Kidney epithelial cell (primary cell): Measurements from ENCODE around the gene LMOD1. TPM values are rescaled to one million over a fixed set of nuclear protein-coding genes. Genes with fewer than 3 reads are reported as not detected.

ENCODE experiments used
- DNase-seq: peaks from one replicate; pipeline ENCODE4 v3.0.0-alpha.2; 2010; ENCODE audit warnings: low read depth
- H3K27me3 ChIP-seq: 2 replicates; pipeline ENCODE4 v1.6.0; 2011; ENCODE audit warnings: low read length; ENCODE audit not compliant: control insufficient read depth, insufficient read depth
- H3K36me3 ChIP-seq: 2 replicates; pipeline ENCODE4 v1.5.1; 2011; ENCODE audit warnings: low read length; ENCODE audit not compliant: control insufficient read depth, insufficient read depth
- H3K4me3 ChIP-seq: 2 replicates; pipeline ENCODE4 v1.5.1; 2011; ENCODE audit warnings: low read depth, mild to moderate bottlenecking, control low read depth, low read length
- CTCF ChIP-seq: IDR thresholded peaks from 2 replicates; pipeline ENCODE4 v1.5.1; 2011; ENCODE audit warnings: mild to moderate bottlenecking, moderate library complexity, low read length, control low read depth, inconsistent platforms; ENCODE audit not compliant: insufficient read depth, poor library complexity, severe bottlenecking
- total RNA-seq: library from RNA; depleted of rRNA; stranded (reverse); fragments of >200 nt; gene quantifications from 2 replicates; pipeline ENCODE4 v1.2.3, GENCODE V29; 2015

The LMOD1 gene
- total RNA-seq, 1 donor from 2014 or later: under 0.01 TPM

DNA sequence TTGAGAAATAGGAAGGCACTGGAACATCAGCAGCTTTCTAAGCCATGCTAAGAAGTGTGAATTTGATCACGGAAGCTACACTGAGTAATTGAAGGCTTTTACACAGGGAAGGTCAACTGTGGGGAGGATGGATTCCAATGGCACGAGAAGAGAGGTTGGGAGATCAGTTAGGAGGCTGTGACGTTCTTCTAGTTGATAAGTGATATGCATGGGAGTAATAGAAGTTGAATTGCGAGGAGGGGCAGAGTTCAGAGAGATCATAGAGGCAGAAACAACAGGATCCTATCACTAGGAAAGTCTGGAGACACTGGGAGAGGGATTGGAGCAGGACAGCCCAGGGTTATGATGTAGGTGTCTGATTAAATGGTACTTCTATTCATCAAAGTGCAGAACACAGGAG, 16.2 kb downstream of the LMOD1 start:
- no peak overlapping the region for H3K4me3 ChIP-seq
- no peaks in the 10 kb centered on the region for H3K27me3 ChIP-seq
- H3K36me3 ChIP-seq: no peaks in the 10 kb centered on the region
- TF ChIP-seq CTCF: no peak
- DNase-seq: no peak

DNA sequence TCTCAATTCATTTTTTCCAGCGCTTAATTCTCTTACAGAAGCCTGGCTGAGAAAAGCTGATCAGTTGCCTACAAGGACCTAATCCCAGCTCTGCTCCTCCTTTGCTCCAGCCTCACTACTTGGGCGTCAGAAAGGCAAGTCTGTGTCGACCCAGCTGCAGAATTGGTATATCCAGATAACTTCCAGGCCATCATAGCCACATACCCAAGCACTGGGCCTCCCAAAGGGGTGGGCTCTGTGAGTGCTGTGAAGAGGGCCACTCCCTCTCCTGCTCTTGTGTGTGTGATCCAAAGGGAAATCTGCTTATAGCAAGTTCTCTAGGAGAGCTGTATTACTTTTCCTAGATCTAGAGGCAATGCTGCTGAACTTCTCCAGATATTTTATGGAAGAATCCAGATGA, 18.1 kb downstream of the LMOD1 start:
- H3K27me3 ChIP-seq: no peaks in the 10 kb centered on the region
- no peak for TF ChIP-seq CTCF
- H3K4me3 ChIP-seq: no peak overlapping the region
- H3K36me3 ChIP-seq: no peaks in the 10 kb centered on the region
- no peak for DNase-seq

DNA sequence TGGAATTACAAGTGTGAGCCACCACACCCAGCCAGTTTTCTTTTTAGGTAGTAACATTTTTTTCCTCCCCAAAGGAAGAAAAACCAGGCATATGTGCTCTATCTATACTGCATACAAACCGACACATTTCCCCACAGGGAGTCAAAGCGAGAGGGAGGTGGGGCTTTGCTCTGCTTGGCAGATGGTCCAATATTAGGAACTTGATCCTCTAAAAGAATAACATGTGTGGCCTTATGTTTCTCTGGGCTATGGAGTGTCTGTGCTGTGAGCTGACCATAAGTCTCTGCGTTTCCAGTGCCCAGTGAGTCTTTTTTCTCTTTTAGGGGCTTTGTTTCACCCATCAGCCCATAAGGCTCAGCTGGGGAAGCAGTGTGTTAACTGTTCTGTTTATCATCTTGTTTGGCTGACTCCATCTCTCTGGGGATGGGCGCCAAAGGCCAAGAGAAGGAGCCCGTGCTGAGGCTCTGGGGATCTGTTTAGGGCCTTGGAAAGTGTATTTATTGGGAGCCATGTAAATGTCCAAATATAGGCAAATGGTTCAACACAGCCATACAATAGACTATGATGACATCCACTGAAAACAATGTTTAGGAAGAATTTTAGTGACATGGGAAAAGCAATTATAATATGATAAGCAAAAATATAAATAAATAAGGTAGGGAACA, 20.2 kb downstream of the LMOD1 start:
- no peaks in the 10 kb centered on the region for H3K27me3 ChIP-seq
- no peak for TF ChIP-seq CTCF

GRCh38 chr1:201925301-201925567, 21.1 kb downstream of the LMOD1 start:
- H3K27me3 ChIP-seq: no peaks in the 10 kb centered on the region
- DNase-seq: no peak
- H3K4me3 ChIP-seq: no peak overlapping the region
- no peak for TF ChIP-seq CTCF
- H3K36me3 ChIP-seq: no peaks in the 10 kb centered on the region

More for the DNA sequence above, 20.2 kb downstream of the LMOD1 start:
- Histone ChIP-seq H3K36me3 (no peaks in the 10 kb centered on the region), H3K4me3 (no peak overlapping the region)
- DNase-seq: no peak

GRCh38 chr1:201921952-201922558, 24.3 kb downstream of the LMOD1 start:
- no peak overlapping the region for H3K4me3 ChIP-seq
- TF ChIP-seq CTCF: no peak
- no peak for DNase-seq
- no peaks in the 10 kb centered on the region for H3K27me3 ChIP-seq
- H3K36me3 ChIP-seq: no peaks in the 10 kb centered on the region

- Histone ChIP-seq H3K27me3 (no peaks in the 10 kb centered on the region), H3K4me3 (no peak overlapping the region), H3K36me3 (no peaks in the 10 kb centered on the region)
- no peak for TF ChIP-seq CTCF
- DNase-seq: no peak
These were observed 28.0 kb downstream of the LMOD1 start for GRCh38 chr1:201918343-201918742.
